HCT116 (cell line): ENCODE results near the gene SLC15A5. TPM values are rescaled to one million over a fixed set of nuclear protein-coding genes. Genes with fewer than 3 reads are reported as not detected.

Source experiments
- ATAC-seq: fragments of 200-7000 bp; cut with Tn5 transposase; 2 replicates; pipeline ENCODE4 v1.9.1; 2020; ENCODE audit warnings: mild to moderate bottlenecking, moderate library complexity
- BruUV-seq: library from RNA; stranded (reverse); fragments of 400-500 nt; replicated peaks from 2 replicates; lab custom pipeline; 2021; lab: Mats Ljungman, UMichigan
- CTCF ChIA-PET: fragments of 300-600 bp; sonication (Branson Sonifier 250); formaldehyde crosslinking; loops from one replicate; lab custom pipeline; 2021; ENCODE audit warnings: antibody characterized with exemption; lab: Charles Lee
- POLR2A ChIA-PET: fragments of 300-600, 350-600 bp; sonication (Branson Sonifier 250); formaldehyde crosslinking; loops from one replicate; lab custom pipeline; 2021; ENCODE audit warnings: antibody characterized with exemption; lab: Charles Lee
- RAD21 ChIA-PET, 2 experiments: fragments of 300-600 bp; sonication (Branson Sonifier 250); formaldehyde crosslinking; loops; one replicate each; lab custom pipeline; 2023; ENCODE audit warnings: low total read pairs in 2 of 2; ENCODE audit not compliant: uncharacterized antibody in 2 of 2, unreplicated experiment in 2 of 2, low non-redundant PET in 1 of 2; lab: Charles Lee
- DNase-seq: peaks from one replicate; pipeline ENCODE4 v3.0.0-alpha.2; 2010; ENCODE audit warnings: low read depth, low spot score
- H2AFZ ChIP-seq: fragments of 200-600 bp; shearing (Covaris generic), sonication (generic); 2 replicates; pipeline ENCODE4 v1.6.1; 2017; ENCODE audit warnings: low read depth, mixed run types, mixed read lengths, antibody characterized with exemption, low read length; ENCODE audit not compliant: poor library complexity, severe bottlenecking
- H3K27ac ChIP-seq: 2 replicates; pipeline ENCODE4 v1.5.1; 2012; ENCODE audit warnings: low read depth, low read length
- H3K27me3 ChIP-seq: fragments of 200-600 bp; sonication (generic); 2 replicates; pipeline ENCODE4 v1.6.1; 2016; ENCODE audit warnings: mixed run types, low read length, mixed read lengths; ENCODE audit not compliant: insufficient read depth
- H3K36me3 ChIP-seq, 2 experiments: fragments of 200-500 bp in 1 of 2; fragments of 200-600 bp in 1 of 2; sonication (Bioruptor generic) in 1 of 2; sonication (generic) in 1 of 2; 2 replicates each; pipeline versions ENCODE4 v1.5.1 to v1.6.1; 2014 to 2016; ENCODE audit warnings: low read length in 2 of 2, inconsistent platforms in 1 of 2, mixed read lengths in 1 of 2, mixed run types in 1 of 2; ENCODE audit not compliant: insufficient read depth in 2 of 2, control insufficient read depth in 1 of 2
- H3K4me1 ChIP-seq, 2 experiments: fragments of 200-600 bp in 1 of 2; sonication (generic) in 1 of 2; 2 replicates each; pipeline versions ENCODE4 v1.5.1 to v1.6.1; 2012 to 2017; ENCODE audit warnings: low read length in 2 of 2, inconsistent platforms in 1 of 2, mild to moderate bottlenecking in 1 of 2, mixed read lengths in 1 of 2, mixed run types in 1 of 2, moderate library complexity in 1 of 2; ENCODE audit not compliant: insufficient read depth in 2 of 2, control insufficient read depth in 1 of 2
- H3K4me2 ChIP-seq: fragments of 200-600 bp; sonication (generic); 2 replicates; pipeline ENCODE4 v1.6.1; 2017; ENCODE audit warnings: mixed run types, low read length, mixed read lengths
- H3K4me3 ChIP-seq, 2 experiments: fragments of 200-600 bp in 1 of 2; sonication (generic) in 1 of 2; replicated peaks in 1 of 2; 2 replicates each; pipeline ENCODE4 v1.5.1; 2011 to 2016; ENCODE audit warnings: low read length in 2 of 2, control low read depth in 1 of 2, low read depth in 1 of 2, mild to moderate bottlenecking in 1 of 2, mixed read lengths in 1 of 2, mixed run types in 1 of 2
- H3K79me2 ChIP-seq: fragments of 200-600 bp; sonication (generic); 2 replicates; pipeline ENCODE4 v1.6.1; 2017; ENCODE audit warnings: mild to moderate bottlenecking, mixed run types, low read length, moderate library complexity, mixed read lengths; ENCODE audit not compliant: insufficient read depth
- H3K9ac ChIP-seq: fragments of 200-600 bp; sonication (generic); 2 replicates; pipeline ENCODE4 v1.6.1; 2016; ENCODE audit warnings: low read length, mixed read lengths
- H3K9me2 ChIP-seq: fragments of 200-600 bp; sonication (generic), shearing (Covaris generic); 2 replicates; pipeline ENCODE4 v1.6.1; 2017; ENCODE audit warnings: mixed run types, mild to moderate bottlenecking, moderate library complexity; ENCODE audit not compliant: insufficient read depth
- H3K9me3 ChIP-seq, 2 experiments: fragments of 200-500 bp in 1 of 2; fragments of 200-600 bp in 1 of 2; sonication (Bioruptor generic) in 1 of 2; sonication (generic) in 1 of 2; 2 replicates each; pipeline ENCODE4 v1.6.1; 2014 to 2017; ENCODE audit warnings: low read length in 2 of 2, mixed read lengths in 2 of 2, inconsistent platforms in 1 of 2, low read depth in 1 of 2, mild to moderate bottlenecking in 1 of 2, mixed run types in 1 of 2, moderate library complexity in 1 of 2; ENCODE audit not compliant: control insufficient read depth in 1 of 2, insufficient read depth in 1 of 2
- H4K20me1 ChIP-seq: fragments of 200-600 bp; sonication (generic), shearing (Covaris generic); 2 replicates; pipeline ENCODE4 v1.6.1; 2017; ENCODE audit warnings: mixed run types, mild to moderate bottlenecking, moderate library complexity; ENCODE audit not compliant: insufficient read depth
- CEBPB ChIP-seq: IDR thresholded peaks from 2 replicates; pipeline ENCODE4 v1.6.1; 2012; ENCODE audit warnings: low read depth
- CTCF ChIP-seq, 3 experiments: fragments of 200-600 bp in 1 of 3; sonication (generic) in 1 of 3; IDR thresholded peaks in 2 of 3; conservative IDR thresholded peaks in 1 of 3; 2 replicates each; pipeline ENCODE4 v1.5.1; 2012 to 2017; ENCODE audit warnings: low read depth in 2 of 3, low read length in 2 of 3, antibody characterized with exemption in 1 of 3, borderline replicate concordance in 1 of 3, control low read depth in 1 of 3, mild to moderate bottlenecking in 1 of 3, mixed read lengths in 1 of 3, mixed run types in 1 of 3, moderate library complexity in 1 of 3; ENCODE audit not compliant: insufficient read depth in 1 of 3
- EGR1 ChIP-seq: IDR thresholded peaks from 2 replicates; pipeline ENCODE4 v1.6.1; 2012; ENCODE audit warnings: low read depth
- EZH2 ChIP-seq: fragments of 200-600 bp; sonication (generic); IDR thresholded peaks from 2 replicates; pipeline ENCODE4 v1.6.1; 2017; ENCODE audit warnings: antibody characterized with exemption, mixed run types
- FOSL1 ChIP-seq: IDR thresholded peaks from 2 replicates; pipeline ENCODE4 v1.6.1; 2012; ENCODE audit warnings: low read depth
- JUND ChIP-seq: IDR thresholded peaks from 2 replicates; pipeline ENCODE4 v1.6.1; 2012
- POLR2A ChIP-seq: IDR thresholded peaks from 2 replicates; pipeline ENCODE4 v1.7.0; 2011; ENCODE audit warnings: borderline replicate concordance; ENCODE audit not compliant: insufficient read depth, insufficient read length; ENCODE audit errors: extremely low read depth
- SRF ChIP-seq: IDR thresholded peaks from 2 replicates; pipeline ENCODE4 v1.6.1; 2012; ENCODE audit warnings: low read depth
- TCF7L2 ChIP-seq: IDR thresholded peaks from 2 replicates; pipeline ENCODE4 v1.7.0; 2011; ENCODE audit warnings: borderline replicate concordance, inconsistent platforms; ENCODE audit not compliant: insufficient read depth, insufficient read length; ENCODE audit errors: extremely low read depth
- YY1 ChIP-seq: IDR thresholded peaks from 2 replicates; pipeline ENCODE4 v1.6.1; 2011; ENCODE audit warnings: low read length, low read depth, moderate library complexity, mild to moderate bottlenecking; ENCODE audit not compliant: insufficient replicate concordance; ENCODE audit errors: extremely low read depth
- ZBTB33 ChIP-seq: IDR thresholded peaks from 2 replicates; pipeline ENCODE4 v1.6.1; 2011; ENCODE audit warnings: mild to moderate bottlenecking, low read length, moderate library complexity; ENCODE audit not compliant: insufficient replicate concordance; ENCODE audit errors: extremely low read depth
- ZFX ChIP-seq: fragments of 450-650 bp; IDR thresholded peaks from 2 replicates; pipeline ENCODE4 v1.6.1; 2017
- ZNF274 ChIP-seq: fragments of 200-500 bp; sonication (Bioruptor generic); IDR thresholded peaks from 2 replicates; pipeline ENCODE4 v1.6.1; 2014; ENCODE audit warnings: mild to moderate bottlenecking, low read depth, low read length, inconsistent platforms
- intact Hi-C: fragments of 100-400 bp; cut with micrococcal nuclease; formaldehyde crosslinking; loops from 2 replicates; pipeline ENCODE4 v1.10.0; 2022
- total RNA-seq: library from RNA; stranded (reverse); gene quantifications from one replicate; pipeline ENCODE4 v1.2.1, GENCODE V29; 2021; ENCODE audit not compliant: unreplicated experiment
- TF ChIP-seq, protein P1 (sequence below): IDR thresholded peaks from 2 replicates; pipeline ENCODE4 v1.6.1; 2012; ENCODE audit warnings: low read depth
- TF ChIP-seq, protein P2 (sequence below): IDR thresholded peaks from 2 replicates; pipeline ENCODE4 v1.6.1; 2012
- TF ChIP-seq, protein P3 (sequence below): IDR thresholded peaks from 2 replicates; pipeline ENCODE4 v1.6.1; 2012

Gene SLC15A5
- total RNA-seq, 1 experiment from 2014 or later, result not detected

DNA sequence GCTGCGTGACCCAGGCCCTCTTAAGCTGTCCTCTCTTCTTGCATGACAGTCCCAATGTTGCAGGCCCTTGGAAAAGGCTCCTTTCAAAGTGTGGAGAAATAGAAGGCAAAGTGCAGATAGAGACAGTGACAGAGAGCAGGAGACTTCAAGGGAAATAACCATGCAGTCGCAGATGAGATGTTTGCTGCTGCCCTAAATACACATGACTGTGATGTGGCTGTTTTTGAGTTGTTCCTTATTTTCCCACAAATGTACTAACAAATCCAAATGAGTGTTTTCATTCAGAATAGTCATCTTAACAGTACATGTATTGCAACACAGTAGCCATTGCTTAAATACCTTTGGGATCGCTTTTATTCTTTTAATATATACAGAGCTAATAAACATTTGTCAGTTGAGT is 101.6 kb downstream of the SLC15A5 start:
- no peaks in the 10 kb centered on the region for H3K4me1 ChIP-seq
- ChIA-PET RAD21 (no interaction called here), POLR2A (no interaction called here), CTCF (no interaction called here)
- H3K9me3 ChIP-seq, result no peaks in the 10 kb centered on the region
- H3K4me2 ChIP-seq, result no peak overlapping the region
- no peaks in the 10 kb centered on the region for H3K79me2 ChIP-seq
- H3K36me3 ChIP-seq, result no peaks in the 10 kb centered on the region
- no peak overlapping the region for H3K9ac ChIP-seq
- no peaks in the 10 kb centered on the region for H4K20me1 ChIP-seq
- H3K9me2 ChIP-seq, result no peaks in the 10 kb centered on the region
- DNase-seq (no peak), ATAC-seq (no peak)
- no peak overlapping the region for H3K4me3 ChIP-seq
- H3K27ac ChIP-seq, result no peak overlapping the region
- no peak overlapping the region for H2AFZ ChIP-seq
- no TSS peak for BruUV-seq
- 0 out of 2 replicates have a peak, but pooled peaks cover 3% of the 10 kb centered on the region for H3K27me3 ChIP-seq
- TF ChIP-seq, protein P1, sequence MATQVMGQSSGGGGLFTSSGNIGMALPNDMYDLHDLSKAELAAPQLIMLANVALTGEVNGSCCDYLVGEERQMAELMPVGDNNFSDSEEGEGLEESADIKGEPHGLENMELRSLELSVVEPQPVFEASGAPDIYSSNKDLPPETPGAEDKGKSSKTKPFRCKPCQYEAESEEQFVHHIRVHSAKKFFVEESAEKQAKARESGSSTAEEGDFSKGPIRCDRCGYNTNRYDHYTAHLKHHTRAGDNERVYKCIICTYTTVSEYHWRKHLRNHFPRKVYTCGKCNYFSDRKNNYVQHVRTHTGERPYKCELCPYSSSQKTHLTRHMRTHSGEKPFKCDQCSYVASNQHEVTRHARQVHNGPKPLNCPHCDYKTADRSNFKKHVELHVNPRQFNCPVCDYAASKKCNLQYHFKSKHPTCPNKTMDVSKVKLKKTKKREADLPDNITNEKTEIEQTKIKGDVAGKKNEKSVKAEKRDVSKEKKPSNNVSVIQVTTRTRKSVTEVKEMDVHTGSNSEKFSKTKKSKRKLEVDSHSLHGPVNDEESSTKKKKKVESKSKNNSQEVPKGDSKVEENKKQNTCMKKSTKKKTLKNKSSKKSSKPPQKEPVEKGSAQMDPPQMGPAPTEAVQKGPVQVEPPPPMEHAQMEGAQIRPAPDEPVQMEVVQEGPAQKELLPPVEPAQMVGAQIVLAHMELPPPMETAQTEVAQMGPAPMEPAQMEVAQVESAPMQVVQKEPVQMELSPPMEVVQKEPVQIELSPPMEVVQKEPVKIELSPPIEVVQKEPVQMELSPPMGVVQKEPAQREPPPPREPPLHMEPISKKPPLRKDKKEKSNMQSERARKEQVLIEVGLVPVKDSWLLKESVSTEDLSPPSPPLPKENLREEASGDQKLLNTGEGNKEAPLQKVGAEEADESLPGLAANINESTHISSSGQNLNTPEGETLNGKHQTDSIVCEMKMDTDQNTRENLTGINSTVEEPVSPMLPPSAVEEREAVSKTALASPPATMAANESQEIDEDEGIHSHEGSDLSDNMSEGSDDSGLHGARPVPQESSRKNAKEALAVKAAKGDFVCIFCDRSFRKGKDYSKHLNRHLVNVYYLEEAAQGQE, result no peak
- no peak for TF ChIP-seq YY1
- no peak for TF ChIP-seq ZBTB33
- no peak for TF ChIP-seq EGR1
- TF ChIP-seq FOSL1, result no peak
- no peak for TF ChIP-seq ZNF274
- TF ChIP-seq, protein P2, sequence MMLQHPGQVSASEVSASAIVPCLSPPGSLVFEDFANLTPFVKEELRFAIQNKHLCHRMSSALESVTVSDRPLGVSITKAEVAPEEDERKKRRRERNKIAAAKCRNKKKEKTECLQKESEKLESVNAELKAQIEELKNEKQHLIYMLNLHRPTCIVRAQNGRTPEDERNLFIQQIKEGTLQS, result no peak
- TF ChIP-seq EZH2, result no peak
- no peak for TF ChIP-seq JUND
- no peak for TF ChIP-seq ZFX
- no peak for TF ChIP-seq POLR2A
- TF ChIP-seq CEBPB, result no peak
- TF ChIP-seq CTCF (IDR thresholded peaks at IDR 0.05 in 2 of 3, conservative IDR thresholded peaks at IDR 0.05 in 1 of 3; ENCODE audit: borderline replicate concordance in 1 of 3, insufficient read depth in 1 of 3, low read depth in 2 of 3, low read length in 2 of 3), result no peak
- TF ChIP-seq, protein P3, sequence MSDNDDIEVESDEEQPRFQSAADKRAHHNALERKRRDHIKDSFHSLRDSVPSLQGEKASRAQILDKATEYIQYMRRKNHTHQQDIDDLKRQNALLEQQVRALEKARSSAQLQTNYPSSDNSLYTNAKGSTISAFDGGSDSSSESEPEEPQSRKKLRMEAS, result no peak
- TF ChIP-seq TCF7L2, result no peak
- no peak for TF ChIP-seq SRF
- intact Hi-C loops, result no loop called here
